ENCODE results near the gene KIAA0753.

The KIAA0753 gene

DNA sequence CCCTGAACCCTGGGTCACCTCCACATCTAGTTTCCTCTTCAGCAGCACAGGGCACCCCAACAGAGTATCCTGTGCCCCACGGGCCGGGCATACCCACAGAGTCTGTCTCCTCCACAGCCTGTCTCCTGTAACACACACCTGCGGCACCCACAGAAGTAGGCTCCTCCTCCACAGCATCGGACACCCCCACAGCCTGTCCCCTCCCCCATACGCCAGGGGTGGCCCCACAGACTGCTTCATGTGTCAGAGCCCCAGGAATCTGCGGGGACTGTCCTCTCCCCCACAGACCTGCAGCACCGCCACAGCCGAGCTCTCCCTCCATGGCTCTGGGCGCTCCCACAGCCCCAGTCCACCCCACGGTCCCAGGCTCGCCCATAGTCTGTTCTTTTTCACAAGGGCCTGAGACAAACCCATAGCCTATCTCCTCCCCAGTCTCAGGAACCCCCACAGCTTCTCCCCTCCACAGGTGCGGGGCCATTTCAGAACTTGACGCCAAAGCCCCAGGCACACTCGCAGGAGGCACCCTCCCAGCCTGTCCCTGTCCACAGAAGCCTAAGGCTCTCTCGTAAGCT, 1.4 kb downstream of the KIAA0753 start:
- Mint-ChIP-seq H3K9me3 (no peaks in the 10 kb centered on the region), H3K36me3 (ENCODE audit: low read depth) (peaks cover 56% of the 10 kb centered on the region), H3K27ac (peak overlapping the region; percentile 100), H3K4me3 (peak overlapping the region; percentile 89), H3K27me3 (no peaks in the 10 kb centered on the region), H3K4me1 (ENCODE audit: low read depth) (peaks cover 51% of the 10 kb centered on the region)
- DNase-seq: no peak

GRCh38 chr17:6638046-6638908, 2.2 kb downstream of the KIAA0753 start:
- H3K36me3 Mint-ChIP-seq (ENCODE audit: low read depth): peaks cover 56% of the 10 kb centered on the region
- no peak for DNase-seq
- peaks cover 45% of the 10 kb centered on the region for H3K4me1 Mint-ChIP-seq (ENCODE audit: low read depth)
- peak overlapping the region; percentile 66 for H3K27ac Mint-ChIP-seq
- H3K9me3 Mint-ChIP-seq: no peaks in the 10 kb centered on the region
- peak overlapping the region; percentile 89 for H3K4me3 Mint-ChIP-seq
- H3K27me3 Mint-ChIP-seq: no peaks in the 10 kb centered on the region

- Mint-ChIP-seq H3K27me3 (no peaks in the 10 kb centered on the region), H3K27ac (peak overlapping the region; percentile 66), H3K36me3 (ENCODE audit: low read depth) (peaks cover 56% of the 10 kb centered on the region), H3K9me3 (no peaks in the 10 kb centered on the region), H3K4me1 (ENCODE audit: low read depth) (peaks cover 37% of the 10 kb centered on the region), H3K4me3 (no peak overlapping the region)
- no peak for DNase-seq
Observed at GRCh38 chr17:6637458-6637840, 3.1 kb downstream of the KIAA0753 start.

GRCh38 chr17:6636616-6637457, 3.7 kb downstream of the KIAA0753 start:
- Mint-ChIP-seq H3K9me3 (no peaks in the 10 kb centered on the region), H3K36me3 (ENCODE audit: low read depth) (peaks cover 56% of the 10 kb centered on the region), H3K4me1 (ENCODE audit: low read depth) (peaks cover 31% of the 10 kb centered on the region), H3K4me3 (no peak overlapping the region), H3K27me3 (no peaks in the 10 kb centered on the region), H3K27ac (no peak overlapping the region)
- DNase-seq: no peak

GRCh38 chr17:6636105-6636504, 4.4 kb downstream of the KIAA0753 start:
- Mint-ChIP-seq H3K9me3 (no peaks in the 10 kb centered on the region), H3K36me3 (ENCODE audit: low read depth) (peaks cover 54% of the 10 kb centered on the region), H3K4me1 (ENCODE audit: low read depth) (peaks cover 26% of the 10 kb centered on the region), H3K27me3 (no peaks in the 10 kb centered on the region), H3K4me3 (no peak overlapping the region), H3K27ac (no peak overlapping the region)
- DNase-seq: no peak

DNA sequence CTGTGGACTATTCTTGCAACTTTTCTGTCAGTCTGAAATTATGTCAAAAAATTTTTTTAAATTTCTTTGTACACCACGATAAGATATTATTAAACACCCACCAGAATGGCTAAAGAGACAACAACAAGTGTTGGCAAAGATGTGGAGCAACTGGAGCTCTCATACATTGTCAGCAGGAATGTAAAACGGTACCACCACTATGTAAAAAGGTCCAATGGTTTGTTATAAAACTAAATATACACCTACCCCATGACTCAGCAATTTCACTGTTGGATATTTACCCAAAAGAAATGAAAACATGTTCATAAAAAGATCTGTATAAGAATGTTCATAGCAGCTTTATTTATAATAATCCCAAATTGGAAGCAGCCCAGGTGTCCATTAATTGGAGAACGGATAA, 7.2 kb downstream of the KIAA0753 start:
- H3K27me3 Mint-ChIP-seq: no peaks in the 10 kb centered on the region
- no peak overlapping the region for H3K27ac Mint-ChIP-seq
- H3K9me3 Mint-ChIP-seq: no peaks in the 10 kb centered on the region
- H3K36me3 Mint-ChIP-seq (ENCODE audit: low read depth): peaks cover 67% of the 10 kb centered on the region
- no peak for DNase-seq
- H3K4me1 Mint-ChIP-seq (ENCODE audit: low read depth): peaks cover 15% of the 10 kb centered on the region
- no peak overlapping the region for H3K4me3 Mint-ChIP-seq

GRCh38 chr17:6632530-6632929, 8.0 kb downstream of the KIAA0753 start:
- Mint-ChIP-seq H3K4me1 (ENCODE audit: low read depth) (peaks cover 8% of the 10 kb centered on the region), H3K36me3 (ENCODE audit: low read depth) (peaks cover 74% of the 10 kb centered on the region), H3K9me3 (no peaks in the 10 kb centered on the region), H3K27ac (no peak overlapping the region), H3K27me3 (no peaks in the 10 kb centered on the region), H3K4me3 (no peak overlapping the region)
- no peak for DNase-seq

GRCh38 chr17:6630390-6630789, 10.1 kb downstream of the KIAA0753 start:
- no peak for DNase-seq
- Mint-ChIP-seq H3K4me1 (ENCODE audit: low read depth) (peaks cover 4% of the 10 kb centered on the region), H3K9me3 (no peaks in the 10 kb centered on the region), H3K36me3 (ENCODE audit: low read depth) (peaks cover 93% of the 10 kb centered on the region), H3K27me3 (no peaks in the 10 kb centered on the region), H3K4me3 (no peak overlapping the region), H3K27ac (no peak overlapping the region)

- Mint-ChIP-seq H3K27me3 (no peaks in the 10 kb centered on the region), H3K4me1 (ENCODE audit: low read depth) (peaks cover 2% of the 10 kb centered on the region), H3K9me3 (no peaks in the 10 kb centered on the region), H3K36me3 (ENCODE audit: low read depth) (peaks cover 95% of the 10 kb centered on the region), H3K4me3 (no peak overlapping the region), H3K27ac (no peak overlapping the region)
- no peak for DNase-seq
Observed at GRCh38 chr17:6627019-6627418, 13.5 kb downstream of the KIAA0753 start.

- Mint-ChIP-seq H3K9me3 (no peaks in the 10 kb centered on the region), H3K4me3 (no peak overlapping the region), H3K27me3 (no peaks in the 10 kb centered on the region), H3K4me1 (ENCODE audit: low read depth) (peaks cover 2% of the 10 kb centered on the region), H3K36me3 (ENCODE audit: low read depth) (peaks cover 96% of the 10 kb centered on the region), H3K27ac (no peak overlapping the region)
- no peak for DNase-seq
Observed at GRCh38 chr17:6626616-6627015, 13.9 kb downstream of the KIAA0753 start.

- H3K27ac Mint-ChIP-seq: no peak overlapping the region
- no peak overlapping the region for H3K4me3 Mint-ChIP-seq
- H3K9me3 Mint-ChIP-seq: no peaks in the 10 kb centered on the region
- no peak for DNase-seq
- no peaks in the 10 kb centered on the region for H3K27me3 Mint-ChIP-seq
- peaks cover 96% of the 10 kb centered on the region for H3K36me3 Mint-ChIP-seq (ENCODE audit: low read depth)
- H3K4me1 Mint-ChIP-seq (ENCODE audit: low read depth): no peaks in the 10 kb centered on the region
Observed at GRCh38 chr17:6623941-6624340, 16.6 kb downstream of the KIAA0753 start.

DNA sequence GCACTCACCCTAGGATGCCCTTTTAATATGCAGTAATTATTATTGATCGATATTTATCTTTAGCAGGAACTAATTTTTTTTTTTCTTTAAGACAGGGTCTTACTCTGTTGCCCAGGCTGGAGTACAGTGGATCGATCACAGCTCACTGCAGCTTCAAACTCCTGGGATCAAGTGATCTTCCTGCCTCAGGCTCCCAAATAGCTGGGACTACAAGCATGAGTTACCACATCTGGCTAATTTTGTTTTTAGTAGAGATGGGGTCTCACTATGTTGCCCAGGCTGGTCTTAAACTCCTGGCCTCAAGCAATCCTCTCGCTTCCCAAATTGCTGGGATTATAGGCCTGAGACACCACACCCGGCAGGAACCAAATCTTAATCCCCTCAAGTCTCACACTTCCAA, 29.3 kb downstream of the KIAA0753 start:
- H3K9me3 Mint-ChIP-seq: no peaks in the 10 kb centered on the region
- H3K27ac Mint-ChIP-seq: no peak overlapping the region
- peaks cover 2% of the 10 kb centered on the region for H3K4me1 Mint-ChIP-seq (ENCODE audit: low read depth)
- peaks cover 86% of the 10 kb centered on the region for H3K36me3 Mint-ChIP-seq (ENCODE audit: low read depth)
- H3K4me3 Mint-ChIP-seq: no peak overlapping the region
- no peaks in the 10 kb centered on the region for H3K27me3 Mint-ChIP-seq
- DNase-seq: no peak

DNA sequence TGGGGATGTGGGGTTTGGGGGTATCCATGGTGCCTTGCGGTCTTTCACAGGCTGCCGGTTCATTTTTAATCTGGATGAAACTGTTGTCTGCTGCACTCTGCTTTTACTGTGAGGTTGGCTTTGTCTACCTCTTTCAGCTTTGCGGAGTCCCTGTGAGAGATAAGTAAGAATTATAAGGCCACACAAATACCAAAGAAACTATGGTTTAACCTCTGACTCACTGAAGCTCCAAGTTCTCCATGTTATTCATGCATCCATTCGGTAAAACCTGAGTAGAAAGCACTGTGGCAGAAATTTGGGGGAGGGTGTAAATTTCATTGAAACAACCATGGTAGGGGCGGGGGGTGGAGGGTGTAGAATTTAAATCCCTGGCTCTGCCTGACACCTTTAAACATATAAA, 30.5 kb downstream of the KIAA0753 start:
- Mint-ChIP-seq H3K9me3 (no peaks in the 10 kb centered on the region), H3K36me3 (ENCODE audit: low read depth) (peaks cover 88% of the 10 kb centered on the region), H3K27me3 (no peaks in the 10 kb centered on the region), H3K4me3 (no peak overlapping the region), H3K27ac (no peak overlapping the region), H3K4me1 (ENCODE audit: low read depth) (peaks cover 2% of the 10 kb centered on the region)
- DNase-seq: no peak

DNA sequence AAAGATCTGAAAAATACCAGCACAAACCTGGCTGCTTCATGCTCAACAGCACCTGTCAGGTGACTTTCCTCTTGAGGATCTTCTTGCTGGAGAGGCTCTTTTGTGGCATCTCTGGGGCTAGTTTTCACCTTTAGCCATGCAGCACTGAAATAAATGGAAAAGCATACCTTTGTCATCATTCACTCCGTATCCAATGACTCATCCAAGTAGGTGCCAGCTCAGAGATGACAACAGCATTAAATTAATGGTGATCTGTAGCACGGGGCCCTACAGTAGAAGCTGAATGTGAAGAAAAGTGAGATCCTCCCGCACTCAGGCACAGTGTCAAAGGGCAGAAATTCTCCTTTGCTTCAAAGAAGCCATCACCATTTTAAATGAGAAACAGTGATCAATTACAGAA, 32.2 kb downstream of the KIAA0753 start:
- no peaks in the 10 kb centered on the region for H3K27me3 Mint-ChIP-seq
- no peak overlapping the region for H3K4me3 Mint-ChIP-seq
- H3K4me1 Mint-ChIP-seq (ENCODE audit: low read depth): no peaks in the 10 kb centered on the region
- no peak for DNase-seq
- H3K36me3 Mint-ChIP-seq (ENCODE audit: low read depth): peaks cover 90% of the 10 kb centered on the region
- no peaks in the 10 kb centered on the region for H3K9me3 Mint-ChIP-seq
- H3K27ac Mint-ChIP-seq: no peak overlapping the region

GRCh38 chr17:6605142-6605541, 35.4 kb downstream of the KIAA0753 start:
- H3K27ac Mint-ChIP-seq: no peak overlapping the region
- peaks cover 98% of the 10 kb centered on the region for H3K36me3 Mint-ChIP-seq (ENCODE audit: low read depth)
- no peak overlapping the region for H3K4me3 Mint-ChIP-seq

More at GRCh38 chr17:6605142-6605541, 35.4 kb downstream of the KIAA0753 start:
- H3K9me3 Mint-ChIP-seq: no peaks in the 10 kb centered on the region
- no peaks in the 10 kb centered on the region for H3K4me1 Mint-ChIP-seq (ENCODE audit: low read depth)
- no peak for DNase-seq
- no peaks in the 10 kb centered on the region for H3K27me3 Mint-ChIP-seq
